ENCODE results near the gene HCN2.

- no peak for TF ChIP-seq CTCF (IDR thresholded peaks at IDR 0.05; ENCODE audit: insufficient read depth, low read length, poor library complexity, severe bottlenecking)
- TF ChIP-seq EZH2phosphoT487 (conservative IDR thresholded peaks at IDR 0.05; ENCODE audit: low read length) = no peak
Measured at GRCh38 chr19:571566-571974, 18.1 kb upstream of the HCN2 start.
